Brain microvascular endothelial cell (primary cell): ENCODE measurements around the gene OPHN1.

Source experiments
- DNase-seq: peaks from one replicate; pipeline ENCODE4 v3.0.0-alpha.2; 2020
- H3K27ac ChIP-seq: fragments of 250-450 bp; sonication (Bioruptor Pico); 2 replicates; pipeline ENCODE4 v1.5.1; 2020; ENCODE audit warnings: mild to moderate bottlenecking, moderate library complexity
- H3K27me3 ChIP-seq: fragments of 250-450 bp; sonication (Bioruptor Pico); replicated peaks from 2 replicates; pipeline ENCODE4 v1.5.1; 2020; ENCODE audit warnings: mild to moderate bottlenecking
- H3K36me3 ChIP-seq: fragments of 250-450 bp; sonication (Bioruptor Pico); replicated peaks from 2 replicates; pipeline ENCODE4 v1.5.1; 2020; ENCODE audit warnings: mild to moderate bottlenecking
- H3K4me3 ChIP-seq: 2 replicates; pipeline ENCODE4 v1.5.1; 2011; ENCODE audit warnings: low read depth, mild to moderate bottlenecking, control low read depth, low read length, moderate library complexity
- in situ Hi-C: cut with HindIII; loops from 2 replicates; pipeline ENCODE4 v1.10.0; 2017; ENCODE audit warnings: low sequenced_read_pairs, low pct_ligation_motif_present
- TF ChIP-seq, protein P1 (sequence below): IDR thresholded peaks from 2 replicates; pipeline ENCODE4 v1.5.1; 2011; ENCODE audit warnings: low read depth, mild to moderate bottlenecking, moderate library complexity, low read length, control low read depth, inconsistent platforms; ENCODE audit errors: missing control alignments

The OPHN1 gene

DNA sequence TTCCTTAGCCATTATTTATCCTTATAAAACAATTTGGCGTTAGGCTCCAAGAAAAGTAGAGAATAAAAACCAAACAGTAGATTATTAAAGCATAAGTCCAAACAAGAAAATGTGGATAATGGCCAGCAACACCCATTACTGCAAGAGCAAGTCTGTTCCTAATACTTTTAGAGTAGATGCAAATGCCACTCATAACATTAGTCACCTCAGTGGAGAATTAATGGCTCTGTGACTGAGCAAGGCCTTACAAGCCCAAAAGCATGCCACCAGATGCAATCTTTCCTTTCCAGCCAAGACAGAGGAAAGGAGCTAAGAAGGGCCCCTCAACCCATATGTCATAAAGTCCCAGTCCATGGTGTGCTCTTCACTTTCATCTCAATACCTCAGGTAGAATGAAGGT is 373.8 kb downstream of the OPHN1 start:
- Histone ChIP-seq H3K27ac (no peak overlapping the region), H3K4me3 (no peak overlapping the region), H3K27me3 (no peaks in the 10 kb centered on the region), H3K36me3 (no peaks in the 10 kb centered on the region)
- DNase-seq, result no peak
- in situ Hi-C loops, result no loop called here
- TF ChIP-seq, protein P1, sequence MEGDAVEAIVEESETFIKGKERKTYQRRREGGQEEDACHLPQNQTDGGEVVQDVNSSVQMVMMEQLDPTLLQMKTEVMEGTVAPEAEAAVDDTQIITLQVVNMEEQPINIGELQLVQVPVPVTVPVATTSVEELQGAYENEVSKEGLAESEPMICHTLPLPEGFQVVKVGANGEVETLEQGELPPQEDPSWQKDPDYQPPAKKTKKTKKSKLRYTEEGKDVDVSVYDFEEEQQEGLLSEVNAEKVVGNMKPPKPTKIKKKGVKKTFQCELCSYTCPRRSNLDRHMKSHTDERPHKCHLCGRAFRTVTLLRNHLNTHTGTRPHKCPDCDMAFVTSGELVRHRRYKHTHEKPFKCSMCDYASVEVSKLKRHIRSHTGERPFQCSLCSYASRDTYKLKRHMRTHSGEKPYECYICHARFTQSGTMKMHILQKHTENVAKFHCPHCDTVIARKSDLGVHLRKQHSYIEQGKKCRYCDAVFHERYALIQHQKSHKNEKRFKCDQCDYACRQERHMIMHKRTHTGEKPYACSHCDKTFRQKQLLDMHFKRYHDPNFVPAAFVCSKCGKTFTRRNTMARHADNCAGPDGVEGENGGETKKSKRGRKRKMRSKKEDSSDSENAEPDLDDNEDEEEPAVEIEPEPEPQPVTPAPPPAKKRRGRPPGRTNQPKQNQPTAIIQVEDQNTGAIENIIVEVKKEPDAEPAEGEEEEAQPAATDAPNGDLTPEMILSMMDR, result no peak

DNA sequence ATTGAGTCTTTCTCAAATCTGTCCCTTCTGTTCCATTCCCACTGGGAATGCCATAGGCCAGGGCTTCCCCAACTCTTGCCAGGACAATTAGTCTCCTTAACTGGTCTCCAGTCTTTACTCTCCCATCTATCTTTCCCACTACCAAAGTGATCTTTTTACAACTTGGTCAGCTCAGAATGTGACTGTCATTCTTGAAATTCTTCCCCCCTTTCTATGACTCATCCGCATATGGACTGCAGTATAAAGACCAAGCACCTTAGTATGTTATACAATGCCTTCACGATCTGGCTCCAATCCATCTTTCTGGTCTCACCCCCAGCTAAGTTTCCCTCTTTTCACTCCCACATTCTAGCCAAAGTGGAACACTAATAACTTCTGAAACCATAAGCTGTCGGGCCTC is 383.8 kb downstream of the OPHN1 start:
- in situ Hi-C loops, result no loop called here
- Histone ChIP-seq H3K36me3 (no peaks in the 10 kb centered on the region), H3K27me3 (no peaks in the 10 kb centered on the region), H3K27ac (no peak overlapping the region), H3K4me3 (no peak overlapping the region)
- TF ChIP-seq, protein P1, result no peak
- DNase-seq, result no peak

DNA sequence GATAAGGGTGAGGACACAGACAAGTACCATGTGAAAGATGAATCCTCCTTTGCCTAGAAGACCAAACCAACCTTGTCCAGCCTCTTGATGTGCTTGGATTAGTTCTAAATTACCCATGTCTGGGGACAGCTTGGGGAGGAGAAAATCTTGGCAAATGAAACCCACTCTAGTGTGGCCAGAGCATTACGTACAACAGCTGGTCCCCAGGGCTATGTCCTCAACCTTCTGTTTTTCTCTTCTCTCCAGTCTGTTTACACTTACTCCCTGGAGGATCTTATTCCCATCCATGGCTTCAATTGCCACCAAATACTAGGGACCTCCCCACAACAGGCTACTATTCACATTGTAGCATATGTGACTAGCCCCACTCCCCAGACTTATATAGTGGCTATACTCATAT is 384.5 kb downstream of the OPHN1 start:
- DNase-seq, result no peak
- H3K36me3 ChIP-seq, result no peaks in the 10 kb centered on the region
- TF ChIP-seq, protein P1, result no peak
- in situ Hi-C loops, result no loop called here
- H3K27me3 ChIP-seq, result no peaks in the 10 kb centered on the region
- H3K4me3 ChIP-seq, result no peak overlapping the region
- no peak overlapping the region for H3K27ac ChIP-seq

DNA sequence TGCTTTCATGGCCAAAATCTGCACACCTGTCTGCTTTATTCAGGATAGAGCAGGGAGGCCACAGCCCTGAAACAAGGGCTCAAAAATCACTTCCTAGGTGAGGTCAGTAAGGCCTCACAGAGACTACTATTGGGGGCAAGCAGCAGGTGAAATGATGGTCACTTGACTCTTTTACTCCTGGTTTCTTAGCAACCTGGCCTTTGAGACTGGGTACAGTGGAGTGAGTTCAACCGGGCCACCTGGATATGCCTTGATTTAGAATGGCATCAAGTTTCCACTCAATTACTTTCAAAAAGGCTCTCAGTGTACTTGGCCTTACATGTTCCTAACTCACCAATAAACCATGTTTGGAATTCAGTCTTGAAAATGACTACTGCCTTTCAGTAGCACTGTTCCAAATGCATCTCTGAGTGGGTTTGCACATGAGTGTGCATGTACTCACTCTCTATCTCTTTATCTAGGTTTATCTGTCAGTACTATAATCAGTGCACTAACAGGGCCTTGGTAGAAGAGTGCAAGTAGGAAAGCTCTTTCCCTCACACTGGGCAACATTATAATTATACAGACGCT is 388.2 kb downstream of the OPHN1 start:
- Histone ChIP-seq H3K27ac (no peak overlapping the region), H3K4me3 (no peak overlapping the region), H3K27me3 (no peaks in the 10 kb centered on the region), H3K36me3 (no peaks in the 10 kb centered on the region)
- TF ChIP-seq, protein P1, result no peak
- in situ Hi-C loops, result no loop called here
- no peak for DNase-seq

DNA sequence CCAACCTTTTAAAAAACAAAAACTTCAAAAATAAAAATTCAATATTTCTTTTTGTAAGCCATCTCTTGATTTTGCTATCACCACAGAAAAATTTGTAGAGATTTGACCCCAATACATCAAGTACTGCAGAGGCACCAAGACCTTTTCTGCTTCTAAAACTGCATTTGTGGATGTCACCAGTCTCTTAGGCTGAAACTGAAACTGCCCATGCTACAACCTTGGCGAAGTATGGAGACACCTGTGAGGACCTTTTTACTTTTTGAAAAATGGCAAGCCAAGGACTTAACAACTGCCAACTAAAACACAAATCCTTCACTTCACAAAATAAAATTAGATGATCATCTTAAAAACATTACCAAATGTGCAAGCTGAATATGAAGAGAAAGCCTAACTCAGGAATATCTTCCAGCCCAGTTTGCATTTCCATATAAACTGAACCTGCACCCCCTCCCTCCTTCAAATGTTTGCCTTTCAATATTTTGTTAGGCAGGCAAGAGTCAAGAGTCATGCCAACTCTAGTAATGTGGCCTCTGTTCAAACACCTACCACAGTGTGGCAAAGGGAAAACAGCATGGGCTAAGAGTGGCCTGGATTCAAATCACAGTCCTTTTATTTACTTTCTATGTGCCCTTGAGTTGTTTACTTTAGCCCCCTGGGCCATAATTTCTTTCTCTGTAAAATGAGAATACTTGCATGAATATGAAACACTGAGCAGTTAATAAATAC is 389.4 kb downstream of the OPHN1 start:
- in situ Hi-C loops, result no loop called here
- TF ChIP-seq, protein P1, result no peak
- Histone ChIP-seq H3K27me3 (no peaks in the 10 kb centered on the region), H3K36me3 (no peaks in the 10 kb centered on the region), H3K4me3 (no peak overlapping the region), H3K27ac (no peak overlapping the region)
- DNase-seq, result no peak
